Measurements from ENCODE around the gene RCBTB2.

The RCBTB2 gene

DNA sequence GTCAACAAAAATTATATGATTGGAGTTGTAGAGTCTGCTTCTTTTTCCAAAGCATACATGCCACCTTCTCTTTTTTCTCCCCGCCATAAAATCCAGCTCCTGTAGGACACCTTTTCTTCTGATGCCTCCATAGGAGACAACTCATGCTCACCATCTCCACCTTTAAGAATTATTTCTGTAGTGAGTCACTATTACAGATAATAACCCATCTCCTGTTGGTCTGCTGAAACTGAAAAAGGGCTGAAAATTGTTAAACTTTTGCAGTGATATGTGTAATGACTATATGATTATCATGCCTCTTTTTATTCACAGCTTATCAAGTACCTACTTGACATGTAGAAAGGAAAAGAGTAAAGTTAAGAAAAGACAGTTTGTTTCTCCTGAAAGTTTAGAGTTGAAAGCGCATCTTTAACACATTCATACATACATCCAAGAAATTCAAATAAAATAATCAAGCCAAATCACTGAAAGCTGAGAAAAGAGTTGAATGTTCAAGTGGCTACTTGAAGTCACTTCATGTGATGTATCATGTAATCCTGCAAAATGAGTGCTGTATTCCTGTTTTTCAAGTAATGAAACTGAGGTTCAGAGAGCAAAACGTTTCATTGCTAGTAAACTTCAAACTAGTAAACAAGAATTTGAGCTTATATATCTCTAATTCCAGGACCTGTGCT is 84.5 kb downstream of the RCBTB2 start:
- no peak for DNase-seq (ENCODE audit: low spot score)

DNA sequence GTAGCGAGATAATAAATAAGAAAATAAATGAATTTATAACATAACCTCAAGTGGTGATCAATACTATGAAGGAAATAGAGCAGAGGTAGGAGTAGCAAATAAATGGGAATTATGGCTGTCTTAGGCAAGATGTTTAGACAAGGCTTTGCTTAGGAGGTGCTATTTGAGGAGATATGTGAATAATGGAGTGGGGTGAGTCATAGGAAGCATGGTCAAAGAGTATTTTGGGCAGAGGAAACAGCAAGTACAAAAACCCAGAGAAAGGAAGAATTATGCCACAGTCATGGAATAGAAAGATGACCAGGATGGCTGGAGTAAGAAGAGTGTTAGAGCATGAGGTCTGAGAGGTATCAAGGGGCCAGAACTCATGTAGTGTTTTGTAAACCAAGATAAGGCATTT is 86.4 kb downstream of the RCBTB2 start:
- no peak for DNase-seq (ENCODE audit: low spot score)

DNA sequence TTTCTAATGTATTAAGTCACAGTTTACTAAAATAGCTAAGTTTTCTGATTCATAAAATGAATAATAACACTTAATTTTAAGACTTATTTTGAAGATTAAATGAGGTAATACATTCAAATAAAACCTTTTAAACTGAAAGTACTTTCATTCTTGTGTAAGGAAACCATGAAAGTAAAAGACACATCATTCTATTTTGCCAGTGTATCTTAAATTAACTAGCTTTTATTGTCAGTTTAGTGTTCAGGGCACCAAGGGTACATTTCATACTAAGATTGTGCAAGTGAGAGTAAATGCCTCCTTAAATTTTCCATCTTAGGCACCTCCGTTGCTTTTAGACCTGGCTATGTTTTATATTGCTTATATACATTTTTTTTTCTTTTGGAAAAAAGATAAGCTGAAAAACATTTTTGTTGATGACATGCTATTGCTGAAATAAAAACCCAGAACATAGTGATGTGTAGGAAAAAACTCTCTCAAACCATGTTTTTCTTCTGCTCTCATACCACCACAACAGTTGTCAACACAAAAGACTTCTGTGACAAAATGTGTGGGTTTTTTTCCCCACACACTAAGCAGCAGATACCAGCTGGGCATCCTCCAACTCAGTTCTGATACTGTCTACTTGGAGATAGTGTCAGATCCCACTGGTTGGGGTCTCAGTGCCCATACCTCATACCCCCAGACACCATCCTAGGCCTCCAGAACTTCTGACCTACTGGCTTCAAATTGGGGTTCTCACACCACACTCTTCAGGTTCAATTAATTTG is 89.3 kb downstream of the RCBTB2 start:
- no peak for DNase-seq (ENCODE audit: low spot score)

All from Ammon's horn (tissue), 1 donor.